ENCODE data around the gene KLHL20. TPM values are rescaled to one million over a fixed set of nuclear protein-coding genes. Genes with fewer than 3 reads are reported as not detected.
"Not testable (repeated sequence)": the region's sequence is repeated elsewhere in the genome, so short reads cannot be mapped to it uniquely, and the experiment has no call there.

KLHL20 gene
- polyA plus RNA-seq, 4 donors, result 22.1 to 25.5 (median 24.4) TPM

DNA sequence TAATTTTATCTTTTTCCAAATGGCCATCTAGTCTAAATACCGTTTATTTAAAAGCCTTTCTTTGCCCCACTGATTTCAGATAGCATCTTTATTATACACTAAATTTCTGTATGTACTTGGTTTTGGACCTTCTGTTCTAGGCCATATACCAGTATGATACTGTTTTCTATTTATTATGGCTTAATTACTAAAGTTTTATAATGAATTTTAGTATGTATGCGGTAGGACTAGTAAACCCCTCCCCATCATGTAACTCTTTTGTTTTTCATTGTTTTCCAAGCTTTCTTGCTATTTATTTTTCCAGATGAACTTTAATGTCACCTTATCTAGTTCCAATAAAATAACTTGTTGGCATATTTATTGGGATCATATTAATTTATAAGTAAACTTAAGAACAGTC lies 29.9 kb downstream of the KLHL20 start:
- no peak for DNase-seq (ENCODE audit: low read depth in 4 of 4, low spot score in 2 of 4)

DNA sequence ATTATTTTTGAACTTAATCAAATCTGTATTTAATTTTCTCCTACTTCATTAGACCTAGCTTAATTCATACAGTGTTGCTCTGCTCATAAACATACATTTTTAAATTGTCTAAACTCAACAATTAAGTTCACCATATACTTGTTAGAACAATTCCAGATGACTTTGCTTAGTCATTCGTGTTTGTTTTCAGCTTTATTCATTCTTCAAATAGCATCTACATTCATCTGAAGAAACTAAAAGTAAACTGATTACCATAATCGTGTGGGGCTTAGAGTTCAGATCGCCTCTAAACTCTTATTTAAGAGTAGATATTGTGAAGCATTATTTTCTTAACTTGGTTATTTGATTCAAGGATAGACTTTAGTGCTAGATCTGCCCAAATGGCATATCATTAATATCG lies 34.4 kb downstream of the KLHL20 start:
- no peak for DNase-seq (ENCODE audit: low read depth in 4 of 4, low spot score in 2 of 4)

DNA sequence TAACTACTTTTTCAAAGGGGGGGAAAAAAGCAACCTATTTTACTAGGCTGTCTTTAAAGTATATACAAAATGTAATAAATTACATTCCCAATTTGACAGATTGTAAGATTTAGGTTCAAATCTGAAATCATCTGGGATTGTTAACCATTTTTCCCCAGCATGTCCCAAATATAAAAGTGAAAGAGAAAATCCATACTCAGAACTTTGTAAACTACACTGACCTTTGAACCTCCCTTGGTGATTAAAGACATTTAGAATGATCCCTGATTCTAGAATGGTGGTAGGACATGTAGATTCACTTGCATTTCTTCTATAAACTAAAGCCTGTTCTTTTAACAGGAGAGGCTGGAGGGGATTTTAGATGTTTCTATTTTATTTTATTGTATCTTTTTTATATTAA lies 39.0 kb downstream of the KLHL20 start:
- DNase-seq (ENCODE audit: low read depth in 4 of 4, low spot score in 2 of 4), result no peak

DNA sequence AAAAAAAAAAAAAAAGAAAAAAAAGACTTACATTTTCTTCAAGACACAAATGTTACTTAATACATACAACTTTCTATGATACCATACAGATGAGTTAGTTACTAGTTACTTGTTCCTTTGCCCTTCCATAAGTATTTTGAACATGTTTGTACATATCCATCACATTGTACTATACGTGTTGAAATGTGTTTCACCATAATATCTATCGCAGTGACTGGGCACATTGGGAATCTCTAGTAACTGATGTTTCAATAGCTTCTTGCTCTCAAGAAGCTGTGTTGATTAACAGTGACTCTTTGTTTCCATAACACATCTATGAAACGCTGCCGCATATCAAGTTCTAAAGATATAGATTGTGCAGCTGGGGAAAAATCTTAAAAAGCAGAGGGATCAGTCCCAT lies 42.9 kb downstream of the KLHL20 start:
- no peak for DNase-seq (ENCODE audit: low read depth in 4 of 4, low spot score in 2 of 4)

DNA sequence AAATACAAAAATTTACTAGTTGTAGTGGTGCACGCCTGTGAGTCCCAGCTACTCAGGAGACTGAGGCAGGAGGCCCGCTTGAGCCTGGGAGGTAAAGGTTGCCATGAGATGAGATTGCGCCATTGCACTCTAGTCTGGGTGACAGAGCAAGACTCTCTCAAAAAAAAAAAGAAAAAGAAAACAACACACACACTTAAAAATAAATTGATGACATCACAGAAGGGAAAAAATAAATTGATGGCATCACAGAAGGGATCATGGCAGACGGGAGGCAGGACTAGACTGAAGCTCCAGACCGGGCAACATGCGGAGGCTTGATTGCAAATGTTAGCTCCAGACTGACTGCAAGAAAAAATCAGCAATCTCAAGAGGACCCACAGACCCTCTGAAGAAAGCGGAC lies 43.3 kb downstream of the KLHL20 start:
- DNase-seq (ENCODE audit: low read depth in 4 of 4, low spot score in 2 of 4), result no peak

DNA sequence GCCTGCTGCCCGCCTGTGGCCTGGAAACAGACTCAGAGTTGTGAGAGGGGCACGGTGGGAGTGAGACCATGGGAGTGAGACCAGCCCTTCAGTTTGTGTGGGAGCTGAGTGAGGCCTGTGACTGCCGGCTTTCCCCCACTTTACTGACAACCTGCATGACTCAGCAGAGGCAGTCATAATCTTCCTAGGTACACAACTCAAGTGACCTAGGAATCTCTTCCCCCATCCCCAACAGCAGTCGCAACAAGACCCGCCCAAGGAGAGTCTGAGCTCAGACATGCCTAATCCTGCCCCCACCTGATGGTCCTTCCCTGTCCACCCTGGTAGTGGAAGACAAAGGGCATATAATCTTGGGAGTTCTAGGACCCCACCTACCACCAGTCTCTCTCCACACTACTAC lies 44.2 kb downstream of the KLHL20 start:
- no peak for DNase-seq (ENCODE audit: low read depth in 4 of 4, low spot score in 2 of 4)

DNA sequence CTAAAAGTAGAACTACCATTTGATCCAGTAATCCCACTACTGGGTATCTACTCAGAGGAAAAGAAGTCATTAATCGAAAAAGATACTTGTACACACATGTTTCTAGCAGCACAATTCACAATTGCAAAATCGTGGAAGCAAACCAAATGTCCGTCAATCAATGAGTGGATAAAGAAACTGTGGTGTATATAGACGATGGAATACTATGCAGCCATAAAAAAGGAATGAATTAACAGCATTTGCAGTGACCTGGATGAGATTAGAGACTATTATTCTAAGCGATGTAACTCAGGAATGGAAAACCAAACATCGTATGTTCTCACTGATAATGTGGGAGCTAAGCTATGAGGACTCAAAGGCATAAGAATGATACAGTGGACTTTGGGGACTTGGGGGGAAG lies 49.5 kb downstream of the KLHL20 start:
- DNase-seq (ENCODE audit: low read depth in 4 of 4, low spot score in 2 of 4), result not testable (repeated sequence)

DNA sequence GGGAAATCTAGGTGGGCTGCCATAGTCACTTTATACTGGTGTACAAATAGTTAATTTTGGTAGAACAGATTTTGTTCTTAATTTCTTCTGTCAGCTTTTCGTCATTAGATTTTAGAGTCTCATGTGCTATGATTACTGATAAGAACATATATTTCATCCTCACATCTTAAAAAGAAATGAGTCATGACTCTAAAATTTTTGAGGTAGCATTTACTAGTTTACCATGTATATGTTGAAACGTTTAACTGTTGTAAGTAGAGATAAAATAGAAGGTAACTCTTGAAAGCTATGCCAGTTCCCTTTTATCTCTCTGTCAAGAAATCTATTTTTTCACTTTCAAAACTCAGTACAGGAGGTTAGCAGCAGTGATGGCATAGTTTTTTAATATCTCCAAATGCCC lies 53.4 kb downstream of the KLHL20 start:
- DNase-seq (ENCODE audit: low read depth in 4 of 4, low spot score in 2 of 4), result no peak

DNA sequence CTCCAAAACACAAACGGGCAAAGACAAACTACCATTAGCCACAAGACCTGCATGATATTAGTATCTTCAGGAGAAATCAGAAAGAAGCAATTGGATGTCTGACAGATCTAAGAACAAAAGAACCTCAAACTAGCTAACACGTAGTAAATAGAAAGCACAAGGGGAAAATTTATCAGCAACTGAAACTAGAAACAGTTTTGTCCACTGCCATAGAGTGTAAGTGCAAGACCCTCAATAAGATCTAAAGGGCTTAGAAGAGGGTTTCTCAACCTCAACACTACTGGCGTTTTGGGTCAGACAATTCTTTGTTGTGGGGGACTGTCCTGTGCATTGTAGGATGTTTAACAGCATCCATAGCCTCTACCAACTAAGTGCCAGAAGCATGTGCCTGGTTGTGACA lies 54.0 kb downstream of the KLHL20 start:
- DNase-seq (ENCODE audit: low read depth in 4 of 4, low spot score in 2 of 4), result no peak

DNA sequence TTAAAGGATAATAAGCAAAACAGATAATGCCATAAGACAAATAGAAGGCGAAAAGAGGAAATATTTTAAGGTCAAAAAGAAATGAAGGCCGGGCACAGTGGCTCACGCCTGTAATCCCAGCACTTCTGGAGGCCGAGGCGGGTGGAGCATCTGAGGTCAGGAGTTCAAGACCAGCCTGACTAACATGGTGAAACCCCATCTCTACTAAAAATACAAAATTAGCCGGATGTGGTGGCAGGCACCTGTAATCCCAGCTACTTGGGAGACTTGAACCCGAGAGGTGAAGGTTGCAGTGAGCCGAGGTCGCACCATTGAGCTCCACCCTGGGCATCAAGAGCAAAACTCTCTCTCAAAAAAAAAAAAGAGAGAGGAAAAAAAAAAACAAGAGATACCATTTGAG lies 55.5 kb downstream of the KLHL20 start:
- DNase-seq (ENCODE audit: low read depth in 4 of 4, low spot score in 2 of 4), result not testable (repeated sequence)

DNA sequence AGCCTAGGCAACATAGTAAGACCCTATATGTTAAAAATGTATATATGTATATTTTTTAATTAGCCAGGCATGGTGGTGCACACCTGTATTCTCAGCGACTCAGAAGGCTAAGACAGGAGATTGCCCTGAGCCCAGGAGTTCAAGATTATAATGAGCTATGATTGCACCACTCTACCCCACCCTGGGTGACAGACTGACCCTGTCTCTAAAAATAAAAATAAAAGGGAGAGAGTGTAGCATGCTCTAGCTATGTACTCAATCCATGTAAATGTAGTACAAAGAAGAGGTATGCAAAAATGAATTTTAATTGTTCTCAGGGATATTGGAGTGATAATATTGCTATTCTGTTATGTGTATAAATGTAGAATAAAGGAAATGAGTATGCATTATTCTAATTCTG lies 56.8 kb downstream of the KLHL20 start:
- DNase-seq (ENCODE audit: low read depth in 4 of 4, low spot score in 2 of 4), result no peak

DNA sequence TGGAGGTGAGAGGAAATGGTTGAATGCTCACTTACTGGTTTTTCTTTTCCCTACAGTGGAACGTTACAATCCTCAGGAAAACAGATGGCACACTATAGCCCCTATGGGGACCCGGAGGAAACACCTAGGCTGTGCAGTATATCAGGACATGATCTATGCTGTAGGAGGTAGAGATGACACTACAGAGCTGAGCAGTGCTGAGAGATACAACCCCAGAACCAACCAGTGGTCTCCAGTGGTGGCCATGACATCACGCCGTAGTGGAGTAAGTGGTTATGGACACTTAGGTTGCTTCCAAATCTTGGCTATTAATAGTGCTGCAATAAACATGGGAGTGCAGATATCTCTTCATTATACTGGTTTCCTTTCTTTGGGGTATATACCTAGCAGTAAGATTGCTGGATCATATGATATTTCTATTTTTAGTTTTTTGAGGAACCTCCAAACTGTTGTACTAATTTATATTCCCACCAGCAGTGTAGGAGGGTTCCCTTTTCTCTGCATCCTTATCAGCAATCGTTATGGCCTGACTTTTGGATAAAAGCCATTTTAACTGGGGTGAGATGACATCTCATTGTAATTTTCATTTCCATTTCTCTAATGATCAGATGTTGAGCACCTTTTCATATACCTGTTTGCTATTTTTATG lies 60.9 kb downstream of the KLHL20 start:
- no peak for DNase-seq (ENCODE audit: low read depth in 4 of 4, low spot score in 2 of 4)

DNA sequence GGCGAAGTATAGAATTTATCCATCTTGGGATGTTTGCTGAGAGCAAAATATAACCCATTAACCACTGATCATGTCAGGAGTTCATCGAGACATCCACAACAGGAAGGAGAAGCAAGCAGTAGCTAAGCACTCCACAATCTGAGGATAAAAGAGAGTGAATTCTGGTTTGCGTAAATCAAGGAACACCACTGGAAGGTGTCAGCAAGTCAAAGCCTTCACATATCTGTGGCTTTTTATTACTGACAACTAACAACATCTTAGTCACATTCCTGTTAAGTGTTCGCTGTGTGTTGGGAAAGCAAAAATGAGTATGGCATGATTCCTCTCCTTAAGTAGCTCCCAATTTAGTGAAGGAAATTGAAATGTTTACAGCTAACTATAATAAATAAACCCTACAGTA lies 65.2 kb downstream of the KLHL20 start:
- no peak for DNase-seq (ENCODE audit: low read depth in 4 of 4, low spot score in 2 of 4)

DNA sequence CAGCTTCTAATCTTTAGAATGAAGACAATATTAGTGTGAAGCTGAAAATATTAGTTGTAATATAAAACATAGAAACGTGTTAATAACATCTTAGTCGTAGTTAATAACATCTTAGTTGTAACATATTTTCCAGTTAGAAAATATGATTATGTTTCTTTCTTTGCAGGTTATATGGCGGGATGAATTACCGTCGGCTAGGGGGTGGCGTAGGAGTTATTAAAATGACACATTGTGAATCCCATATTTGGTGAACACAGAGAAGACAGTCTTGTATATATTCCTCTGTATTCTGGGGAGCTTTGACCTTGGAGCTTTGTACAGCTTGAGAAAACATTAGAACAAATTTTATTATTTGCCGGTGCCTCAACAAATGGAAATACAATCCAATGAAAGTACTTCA lies 70.2 kb downstream of the KLHL20 start:
- no peak for DNase-seq (ENCODE audit: low read depth in 4 of 4, low spot score in 2 of 4)

DNA sequence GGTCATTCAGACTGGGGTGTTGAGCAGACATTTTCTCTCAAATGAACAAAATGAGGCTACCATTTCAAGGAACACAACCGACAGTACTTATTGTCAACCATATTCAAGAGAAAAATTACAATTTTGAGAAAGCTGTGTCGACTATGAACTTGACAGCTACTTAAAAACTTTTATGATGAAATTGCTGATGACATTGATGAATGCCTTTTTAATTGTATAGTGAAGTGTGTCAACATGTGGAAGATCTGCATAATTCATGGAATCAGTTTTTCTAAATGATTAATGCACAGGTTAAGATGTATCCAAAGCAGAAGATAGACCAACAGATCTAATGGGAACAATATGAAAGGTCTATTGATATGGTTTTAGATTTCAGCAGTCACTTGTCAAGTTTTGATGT lies 75.1 kb downstream of the KLHL20 start:
- DNase-seq (ENCODE audit: low read depth in 4 of 4, low spot score in 2 of 4), result no peak

DNA sequence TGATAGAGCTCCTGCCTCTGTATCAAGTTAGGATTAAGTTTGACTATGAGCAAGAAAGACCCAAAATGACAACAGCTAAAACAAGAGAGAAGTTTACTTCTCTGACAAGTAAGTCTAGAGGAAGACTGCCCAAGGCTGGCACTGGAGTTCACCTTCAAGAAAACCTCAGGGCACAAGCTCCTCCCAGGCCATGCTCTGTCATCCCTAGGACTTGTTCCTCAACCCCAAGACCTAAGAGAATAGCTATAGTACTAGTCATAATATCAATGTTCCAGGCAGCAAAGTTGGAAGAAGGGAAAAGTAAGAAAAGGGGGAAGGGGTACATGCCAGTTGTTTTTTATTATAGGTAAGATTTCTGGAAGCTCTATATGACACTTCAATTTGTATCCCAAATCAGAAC lies 83.3 kb downstream of the KLHL20 start:
- no peak for DNase-seq (ENCODE audit: low read depth in 4 of 4, low spot score in 2 of 4)

DNA sequence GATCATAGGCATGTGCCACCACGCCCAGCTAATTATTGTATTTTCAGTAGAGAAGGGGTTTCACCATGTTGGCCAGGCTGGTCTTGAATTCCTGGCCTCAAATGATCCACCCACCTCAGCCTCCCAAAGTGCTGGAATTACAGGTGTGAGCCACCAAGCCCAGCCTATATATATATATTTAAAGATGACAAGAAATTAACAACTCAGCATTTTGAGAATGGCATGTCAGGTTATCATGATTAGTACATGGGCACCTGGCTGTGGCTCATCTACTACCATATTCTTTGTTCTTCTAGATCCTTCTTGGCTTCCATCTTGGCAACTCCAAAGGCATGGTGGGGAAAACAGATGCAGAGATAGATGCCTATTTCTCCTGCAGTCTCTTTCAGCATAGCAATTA lies 85.2 kb downstream of the KLHL20 start:
- not testable (repeated sequence) for DNase-seq (ENCODE audit: low read depth in 4 of 4, low spot score in 2 of 4)

DNA sequence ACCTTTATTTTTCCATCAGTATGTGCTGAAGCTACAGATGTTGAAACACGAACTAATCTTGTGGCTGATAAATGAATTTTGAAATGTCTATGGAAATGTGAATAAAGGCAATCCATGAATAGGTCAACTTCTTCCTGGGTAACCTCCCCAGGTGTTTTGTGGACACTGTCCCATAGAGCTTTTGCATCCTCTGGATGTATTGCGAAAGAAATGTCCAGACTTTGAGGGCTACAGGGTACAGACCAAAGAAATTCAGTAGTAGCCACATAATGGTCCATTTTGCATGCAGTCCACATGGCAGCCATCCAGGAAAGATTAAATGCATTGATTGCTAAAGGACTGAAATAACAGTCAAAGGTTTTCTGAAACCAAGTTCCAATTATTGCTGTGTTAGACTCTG lies 88.2 kb downstream of the KLHL20 start:
- no peak for DNase-seq (ENCODE audit: low read depth in 4 of 4, low spot score in 2 of 4)

DNA sequence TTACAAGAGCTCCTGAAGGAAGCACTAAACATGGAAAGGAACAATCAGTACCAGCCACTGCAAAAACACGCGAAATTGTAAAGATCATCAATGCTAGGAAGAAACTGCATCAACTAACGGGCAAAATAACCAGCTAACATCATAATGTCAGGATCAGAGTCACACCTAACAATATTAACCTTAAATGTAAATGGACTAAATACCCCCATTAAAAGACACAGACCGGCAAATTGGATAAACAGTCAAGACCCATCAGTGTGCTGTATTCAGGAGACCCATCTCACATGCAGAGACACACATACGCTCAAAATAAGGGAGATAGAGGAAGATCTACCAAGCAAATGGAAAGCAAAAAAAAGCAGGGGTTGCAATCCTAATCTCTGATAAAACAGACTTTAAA lies 98.9 kb downstream of the KLHL20 start:
- not testable (repeated sequence) for DNase-seq (ENCODE audit: low read depth in 4 of 4, low spot score in 2 of 4)

DNA sequence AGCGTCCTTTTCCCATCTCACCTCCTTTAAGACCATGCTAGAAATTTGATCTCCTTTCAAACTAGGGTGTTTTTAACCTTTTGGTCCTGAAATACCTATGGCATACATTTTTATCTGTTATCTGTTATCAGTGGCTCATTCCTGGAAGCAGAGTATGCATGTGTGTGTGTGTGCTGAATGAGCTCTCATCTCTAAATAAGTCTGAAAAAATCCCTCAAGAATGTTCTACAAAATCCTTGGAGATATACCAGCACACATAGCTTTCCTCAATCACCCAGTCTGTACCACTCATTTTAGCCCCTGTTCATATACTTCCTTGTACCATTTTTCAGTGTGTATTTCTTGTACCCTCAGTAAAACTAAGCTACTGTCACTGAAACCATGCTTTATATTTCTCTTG lies 103.7 kb downstream of the KLHL20 start:
- no peak for DNase-seq (ENCODE audit: low read depth in 4 of 4, low spot score in 2 of 4)

DNA sequence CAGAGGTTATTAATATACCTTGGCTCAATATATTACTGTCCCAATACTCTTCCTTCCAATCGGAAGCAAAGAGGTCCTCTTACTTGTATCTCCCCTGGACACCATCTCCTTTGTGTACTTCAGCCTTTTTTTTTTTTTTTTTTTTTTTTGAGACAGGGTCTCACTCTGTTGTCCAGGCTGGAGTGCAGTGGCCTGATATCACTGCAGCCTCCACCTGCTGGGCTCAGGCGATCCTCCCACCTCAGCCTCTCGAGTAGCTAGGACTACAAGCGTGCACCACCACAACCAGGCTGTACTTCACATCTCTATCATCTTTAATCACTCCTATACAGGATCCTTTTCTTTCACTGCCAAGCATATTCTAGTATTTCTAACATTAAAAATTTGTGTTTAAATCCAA lies 106.9 kb downstream of the KLHL20 start:
- DNase-seq (ENCODE audit: low read depth in 4 of 4, low spot score in 2 of 4), result no peak

DNA sequence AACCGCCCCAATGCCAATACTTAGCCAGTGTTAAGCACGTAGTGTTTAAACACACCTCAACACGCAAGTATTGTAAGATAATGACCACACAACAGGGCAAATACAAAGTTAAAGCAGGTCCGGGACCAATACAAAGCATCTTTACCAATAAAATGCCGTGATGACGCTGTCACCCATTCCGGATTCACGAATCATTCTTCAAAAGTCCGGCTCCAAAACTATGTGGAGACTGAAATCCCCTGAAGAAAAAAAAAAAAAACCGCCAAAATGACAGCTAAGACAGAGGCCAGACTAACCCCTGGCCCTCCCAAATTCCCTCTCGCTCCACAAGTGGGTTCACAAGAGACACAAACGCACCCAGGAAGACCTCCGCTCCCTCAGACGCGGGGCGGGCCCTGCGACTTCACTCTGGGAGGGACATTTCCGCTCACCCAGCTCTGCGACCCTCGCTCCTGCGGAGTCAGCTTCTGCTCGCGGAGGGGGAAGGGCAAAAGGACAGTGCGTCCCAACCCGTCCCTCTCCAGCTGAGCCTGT lies 109.1 kb downstream of the KLHL20 start:
- DNase-seq (ENCODE audit: low read depth in 4 of 4, low spot score in 2 of 4), result peak in 2 of 4 donors; percentile 6 to 10
